Measurements from ENCODE around the gene SOCS6.

GRCh38 chr18:70279470-70279869 is 9.4 kb upstream of the SOCS6 start:
- TF ChIP-seq GABPA (IDR thresholded peaks at IDR 0.05 in 1 of 2, conservative IDR thresholded peaks at IDR 0.05 in 1 of 2) (no peak), REST (IDR thresholded peaks at IDR 0.05) (no peak), CTCF (IDR thresholded peaks at IDR 0.05; ENCODE audit: low read depth, low read length, missing input control) (no peak), YY1 (IDR thresholded peaks at IDR 0.05) (no peak), SP1 (IDR thresholded peaks at IDR 0.05) (no peak), FOXA1 (IDR thresholded peaks at IDR 0.05) (no peak), TAF1 (conservative IDR thresholded peaks at IDR 0.05) (no peak)

Data from liver (tissue), 3 donors.